HuH-7 (cell line): ENCODE results near the gene HAPLN1.

Experiments used
- DNase-seq: peaks from one replicate; pipeline ENCODE4 v3.0.0; 2011; ENCODE audit warnings: low spot score

HAPLN1 gene

DNA sequence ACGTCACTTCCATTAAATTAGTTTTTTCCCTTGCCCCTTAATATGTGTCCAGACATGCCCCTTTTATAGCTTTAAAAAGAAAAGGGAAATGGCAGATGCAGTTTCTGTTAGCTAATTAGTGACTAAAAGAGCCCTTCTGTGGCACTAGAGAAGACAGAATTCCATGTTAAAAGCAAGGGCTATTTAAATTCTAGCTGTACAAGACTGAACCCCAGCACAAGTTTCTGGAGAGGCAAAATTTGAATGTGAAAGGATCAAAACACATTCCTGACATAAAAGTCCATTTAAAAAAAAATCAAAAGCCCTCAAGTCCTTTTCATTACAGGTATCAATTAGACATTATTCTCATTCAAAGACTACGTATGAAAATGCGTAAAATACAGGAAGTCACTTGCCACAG is 78.7 kb downstream of the HAPLN1 start:
- DNase-seq, result no peak

DNA sequence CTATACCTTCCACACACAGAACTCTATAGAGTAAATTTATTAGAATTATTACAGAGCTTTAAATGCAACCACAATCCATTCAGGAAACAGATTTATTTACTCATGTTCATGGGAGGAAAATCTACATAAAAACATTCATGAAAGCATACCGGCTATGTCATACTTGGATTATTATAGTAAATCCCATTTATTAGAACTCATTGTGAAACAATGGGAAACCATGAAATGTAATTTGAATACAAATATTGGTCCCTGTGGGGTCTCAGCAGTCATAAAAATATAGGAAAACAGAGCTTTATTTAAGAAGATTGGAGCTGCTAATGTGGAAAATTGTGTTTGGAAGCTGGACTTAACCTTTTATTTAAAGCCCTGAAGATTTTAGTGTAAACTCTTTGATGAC is 80.7 kb downstream of the HAPLN1 start:
- no peak for DNase-seq

DNA sequence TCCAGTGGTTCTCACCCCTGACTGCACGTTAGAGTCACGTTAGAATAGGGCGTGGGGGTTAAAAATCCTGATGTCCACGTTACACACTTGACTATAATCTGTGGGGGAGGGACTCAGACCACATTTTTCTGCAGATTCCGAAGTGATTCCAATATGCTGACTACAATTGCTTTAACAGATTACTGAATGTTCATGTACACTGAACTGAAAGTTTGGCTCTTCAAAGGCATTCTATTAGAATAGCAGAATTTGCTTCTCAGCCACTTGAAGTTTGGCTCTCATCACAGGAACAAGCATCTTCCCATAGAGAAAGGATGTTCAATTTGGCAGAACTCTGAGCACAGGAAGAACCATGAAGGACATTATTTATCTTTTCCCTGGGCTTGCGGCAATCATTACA is 84.5 kb downstream of the HAPLN1 start:
- no peak for DNase-seq

DNA sequence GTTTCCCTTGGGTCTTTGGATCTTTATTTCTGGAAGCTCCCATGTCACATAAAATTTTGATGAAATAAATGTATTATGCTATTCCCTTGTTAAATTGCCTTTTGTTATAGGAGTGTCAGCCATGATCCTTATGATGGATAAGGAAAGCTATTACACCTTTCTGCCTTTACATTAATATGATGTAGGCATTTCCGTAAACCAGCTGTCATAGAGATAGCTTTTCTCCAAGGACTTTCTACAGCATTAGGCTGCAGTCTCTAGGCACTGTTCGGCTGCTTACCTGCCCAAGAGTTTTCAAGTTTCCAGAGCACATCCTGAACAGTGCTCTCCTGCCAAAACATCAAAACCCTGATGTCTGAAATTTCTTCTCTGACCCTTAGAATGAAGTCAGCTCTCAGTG is 87.4 kb downstream of the HAPLN1 start:
- no peak for DNase-seq

DNA sequence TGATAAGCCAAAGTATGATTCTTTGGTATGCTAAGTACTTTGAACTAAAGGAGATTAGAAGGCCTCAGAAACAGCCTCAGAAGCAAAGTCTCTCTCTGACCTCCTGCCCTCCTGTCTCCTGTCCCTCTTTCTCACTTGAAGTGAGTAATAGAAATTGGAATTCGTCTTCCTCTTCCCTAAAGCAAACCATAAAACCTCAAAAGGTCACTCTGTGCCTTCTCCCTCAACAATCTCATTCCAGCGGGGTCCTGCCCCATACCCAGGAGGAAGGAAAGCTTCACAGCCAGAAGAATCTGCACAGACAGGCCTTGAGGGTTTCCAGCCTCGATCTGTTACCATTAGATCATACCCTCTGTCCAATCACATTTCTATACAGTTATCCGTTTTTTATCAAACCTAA is 87.8 kb downstream of the HAPLN1 start:
- DNase-seq, result no peak

DNA sequence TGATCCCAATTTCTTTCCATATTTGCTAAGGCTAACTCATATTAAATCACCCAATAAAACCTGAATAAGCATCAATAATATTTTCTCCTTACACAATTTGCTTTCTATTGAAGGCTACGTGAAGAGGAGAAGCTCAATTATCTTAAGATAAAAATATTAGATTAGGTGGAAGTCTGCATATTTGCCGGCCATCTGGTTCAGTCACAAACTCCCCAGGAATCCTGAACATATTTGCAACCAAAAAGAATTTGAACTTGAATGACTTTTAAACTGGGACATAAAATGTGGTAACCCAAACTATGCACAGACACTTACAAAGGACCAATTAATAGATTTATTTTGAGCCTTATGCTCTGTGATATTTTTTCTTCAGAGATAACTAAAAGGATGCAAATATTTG is 92.3 kb downstream of the HAPLN1 start:
- no peak for DNase-seq

DNA sequence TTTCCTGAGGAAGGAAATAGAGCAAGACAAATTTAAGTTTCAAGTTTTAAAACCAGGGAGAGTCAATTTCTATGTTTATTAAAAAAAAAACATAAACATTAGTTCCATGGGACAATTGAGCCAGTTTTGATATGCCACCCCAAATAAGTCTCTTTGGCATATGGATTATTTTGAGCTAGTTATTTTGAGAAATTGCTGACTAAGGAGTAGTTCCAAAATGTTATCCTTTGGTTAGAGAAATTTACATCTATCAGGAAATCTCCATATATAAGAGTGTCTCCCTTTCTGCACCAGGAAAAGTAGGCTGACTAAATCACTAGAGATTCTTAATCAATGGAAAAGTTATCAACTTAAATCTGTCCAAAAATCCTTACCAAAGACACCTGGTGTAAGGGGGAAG is 105.8 kb downstream of the HAPLN1 start:
- DNase-seq, result no peak

DNA sequence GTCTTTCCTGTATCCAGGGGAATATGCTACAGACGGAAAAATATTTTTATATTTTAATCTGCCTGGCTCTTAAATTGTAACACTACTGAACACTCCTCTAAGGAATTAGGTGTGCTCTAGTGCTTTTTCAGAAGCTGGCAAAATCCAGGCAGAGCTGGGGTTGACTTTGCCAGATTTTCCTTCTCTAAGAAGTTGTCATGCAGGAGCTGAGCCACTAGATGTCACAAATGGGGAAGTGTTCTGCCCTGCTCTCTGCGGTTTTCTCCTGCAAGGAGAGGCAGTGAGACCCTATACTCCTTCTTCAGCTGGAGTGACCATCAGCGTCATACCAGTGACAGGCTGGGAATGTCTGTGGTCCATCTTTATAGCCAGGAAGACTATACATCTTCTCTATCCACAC is 112.5 kb downstream of the HAPLN1 start:
- peak; percentile 30 for DNase-seq

DNA sequence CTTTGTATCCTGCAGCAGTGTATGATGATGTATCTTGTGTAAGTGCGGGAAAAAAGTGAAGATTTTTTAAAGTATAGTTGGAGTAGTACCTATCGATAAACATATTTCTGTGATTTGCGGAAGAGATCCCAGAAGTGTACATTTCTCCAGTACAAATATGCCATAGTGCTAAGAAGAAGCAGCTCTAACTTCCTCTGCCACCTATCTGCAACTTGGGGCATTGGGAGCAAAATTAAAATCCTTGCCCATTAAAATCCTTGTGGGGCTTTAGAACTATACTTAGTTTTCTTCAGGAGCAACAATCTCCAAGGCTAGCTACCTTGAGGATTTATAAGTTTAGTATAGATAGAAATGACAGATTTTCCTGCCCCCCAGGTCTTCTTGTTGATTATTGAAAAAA is 125.4 kb downstream of the HAPLN1 start:
- DNase-seq, result no peak

DNA sequence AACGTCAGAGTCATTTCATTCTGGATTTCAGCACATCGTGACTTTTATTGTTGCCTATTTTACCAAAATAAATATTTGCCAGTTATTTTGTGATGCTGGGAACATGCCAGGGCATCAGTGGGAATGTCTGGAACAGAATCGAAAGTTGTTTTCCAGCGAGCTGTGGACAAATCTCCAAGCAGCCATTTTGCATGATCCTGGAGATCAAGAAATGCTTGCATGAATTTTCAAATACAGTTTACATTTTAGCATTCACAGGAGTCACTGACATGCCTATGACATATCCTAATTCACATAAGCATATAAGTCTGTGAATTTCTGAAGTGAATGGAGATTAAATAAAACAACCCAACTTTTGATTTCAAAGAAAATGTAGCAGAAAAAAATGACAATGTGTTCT is 129.7 kb downstream of the HAPLN1 start:
- DNase-seq, result no peak

DNA sequence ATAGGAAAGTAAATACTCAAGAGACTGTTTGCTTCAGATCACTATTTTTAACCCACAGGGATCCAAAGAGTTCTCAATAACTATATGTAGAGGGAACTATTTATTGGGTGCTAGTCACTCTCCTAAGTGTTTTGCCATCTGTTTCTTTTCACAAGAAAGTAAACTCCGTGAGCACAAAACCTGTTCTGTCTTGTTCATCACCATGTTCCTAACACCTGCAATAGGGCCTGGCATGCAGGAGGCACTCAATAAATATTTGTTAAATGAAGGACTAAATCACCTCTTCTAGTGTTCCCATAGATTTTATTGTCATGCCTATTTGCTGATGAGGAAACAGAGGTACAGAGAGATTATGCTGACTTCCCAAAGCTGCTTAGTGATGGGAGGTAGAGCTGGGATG is 130.9 kb downstream of the HAPLN1 start:
- DNase-seq, result no peak
